ENCODE measurements around the gene SLC4A1AP. TPM values are rescaled to one million over a fixed set of nuclear protein-coding genes. Genes with fewer than 3 reads are reported as not detected.

SLC4A1AP gene
- total RNA-seq, 1 donor from 2014 or later, result 18.7 TPM

DNA sequence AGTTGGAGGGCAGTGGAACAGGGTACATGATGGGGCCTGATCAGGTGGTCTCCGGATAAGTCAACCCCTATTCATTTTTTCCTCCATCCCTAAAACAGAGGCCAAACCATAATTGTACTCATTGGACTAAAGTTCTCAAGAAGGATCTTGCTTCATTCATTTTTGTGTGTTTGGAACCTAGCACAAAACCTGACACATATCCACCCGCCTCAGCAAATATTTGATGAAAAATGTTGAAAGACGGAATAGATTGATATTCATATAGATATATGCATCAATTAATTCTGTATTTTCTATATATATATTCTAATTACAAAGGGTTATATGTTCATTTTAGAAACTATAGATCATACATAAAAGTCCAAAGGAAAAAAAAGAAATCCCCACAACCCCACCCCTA is 21.9 kb downstream of the SLC4A1AP start:
- TF ChIP-seq, protein P1, sequence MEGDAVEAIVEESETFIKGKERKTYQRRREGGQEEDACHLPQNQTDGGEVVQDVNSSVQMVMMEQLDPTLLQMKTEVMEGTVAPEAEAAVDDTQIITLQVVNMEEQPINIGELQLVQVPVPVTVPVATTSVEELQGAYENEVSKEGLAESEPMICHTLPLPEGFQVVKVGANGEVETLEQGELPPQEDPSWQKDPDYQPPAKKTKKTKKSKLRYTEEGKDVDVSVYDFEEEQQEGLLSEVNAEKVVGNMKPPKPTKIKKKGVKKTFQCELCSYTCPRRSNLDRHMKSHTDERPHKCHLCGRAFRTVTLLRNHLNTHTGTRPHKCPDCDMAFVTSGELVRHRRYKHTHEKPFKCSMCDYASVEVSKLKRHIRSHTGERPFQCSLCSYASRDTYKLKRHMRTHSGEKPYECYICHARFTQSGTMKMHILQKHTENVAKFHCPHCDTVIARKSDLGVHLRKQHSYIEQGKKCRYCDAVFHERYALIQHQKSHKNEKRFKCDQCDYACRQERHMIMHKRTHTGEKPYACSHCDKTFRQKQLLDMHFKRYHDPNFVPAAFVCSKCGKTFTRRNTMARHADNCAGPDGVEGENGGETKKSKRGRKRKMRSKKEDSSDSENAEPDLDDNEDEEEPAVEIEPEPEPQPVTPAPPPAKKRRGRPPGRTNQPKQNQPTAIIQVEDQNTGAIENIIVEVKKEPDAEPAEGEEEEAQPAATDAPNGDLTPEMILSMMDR (IDR thresholded peaks at IDR 0.05), result no peak
- no peak for DNase-seq
- Histone ChIP-seq H3K27ac (no peak overlapping the region), H3K4me1 (no peaks in the 10 kb centered on the region), H3K36me3 (peaks cover 70% of the 10 kb centered on the region), H3K9me3 (no peaks in the 10 kb centered on the region), H3K27me3 (no peaks in the 10 kb centered on the region), H3K4me3 (no peak overlapping the region)
- no peak for ATAC-seq
- intact Hi-C loops (cut with DNase I), result no loop called here

DNA sequence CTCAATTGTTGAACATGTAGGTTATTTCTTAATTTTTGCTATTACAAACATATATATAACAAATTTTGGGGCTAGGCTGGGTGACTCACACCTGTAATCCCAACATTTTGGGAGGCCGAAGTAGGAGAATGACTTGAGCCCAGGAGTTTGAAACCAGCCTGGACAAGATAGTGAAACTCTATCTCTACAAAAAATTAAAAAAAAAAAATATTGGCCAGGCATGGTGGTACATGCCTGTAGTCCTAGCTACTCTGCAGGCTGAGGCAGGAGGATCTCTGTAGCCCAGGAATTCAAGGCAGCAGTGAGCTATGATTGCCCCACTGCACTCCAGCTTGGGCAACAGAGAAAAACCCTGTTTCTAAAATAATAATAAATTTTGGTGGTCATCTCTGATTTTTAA is 23.5 kb downstream of the SLC4A1AP start:
- TF ChIP-seq, protein P1 (IDR thresholded peaks at IDR 0.05), result no peak
- DNase-seq (no peak), ATAC-seq (no peak)
- Histone ChIP-seq H3K27ac (no peak overlapping the region), H3K4me3 (no peak overlapping the region), H3K27me3 (no peaks in the 10 kb centered on the region), H3K36me3 (peaks cover 60% of the 10 kb centered on the region), H3K4me1 (no peaks in the 10 kb centered on the region), H3K9me3 (no peaks in the 10 kb centered on the region)
- intact Hi-C loops (cut with DNase I), result no loop called here

DNA sequence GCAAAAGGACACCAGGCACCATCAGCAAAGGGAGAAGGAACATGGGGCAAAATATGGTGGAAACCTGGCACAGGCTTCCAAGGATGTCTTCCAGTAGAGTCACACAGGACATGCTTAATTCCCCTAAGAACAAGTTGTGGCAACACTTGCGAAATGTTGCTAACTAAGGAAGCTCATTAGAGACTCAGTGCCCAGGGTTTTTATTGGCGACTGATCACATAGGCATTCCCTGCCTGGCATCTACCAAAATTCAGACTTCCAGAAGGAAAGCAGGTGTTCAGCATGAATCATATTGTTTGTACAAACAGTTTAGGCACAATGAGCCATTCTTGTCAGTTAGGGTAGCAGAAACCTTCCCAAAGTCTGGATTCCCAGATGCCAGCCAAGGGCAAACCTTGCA is 25.7 kb downstream of the SLC4A1AP start:
- DNase-seq, result no peak
- Histone ChIP-seq H3K36me3 (peaks cover 65% of the 10 kb centered on the region), H3K9me3 (no peaks in the 10 kb centered on the region), H3K4me1 (no peaks in the 10 kb centered on the region), H3K27me3 (no peaks in the 10 kb centered on the region), H3K27ac (no peak overlapping the region), H3K4me3 (no peak overlapping the region)
- TF ChIP-seq, protein P1 (IDR thresholded peaks at IDR 0.05), result no peak
- no peak for ATAC-seq
- intact Hi-C loops (cut with DNase I), result no loop called here

DNA sequence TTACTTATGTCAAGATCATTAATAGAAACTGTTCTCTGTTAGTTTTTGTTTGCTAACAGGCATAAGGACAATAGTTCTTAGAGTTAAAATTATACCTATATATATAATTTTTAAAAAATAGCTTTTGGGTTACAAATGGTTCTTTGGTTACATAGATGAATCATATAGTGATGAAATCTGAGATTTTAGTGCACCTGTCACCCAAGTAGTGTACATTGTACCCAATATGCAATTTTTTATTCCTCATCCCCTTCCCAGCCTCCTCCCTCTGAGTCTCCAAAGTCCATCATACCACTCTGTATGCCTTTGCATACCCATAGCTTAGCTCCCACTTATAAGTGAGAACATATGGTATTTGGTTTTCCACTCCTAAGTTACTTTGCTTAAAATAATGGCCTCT is 26.4 kb downstream of the SLC4A1AP start:
- no peak for DNase-seq
- Histone ChIP-seq H3K4me1 (no peaks in the 10 kb centered on the region), H3K27ac (no peak overlapping the region), H3K9me3 (no peaks in the 10 kb centered on the region), H3K27me3 (no peaks in the 10 kb centered on the region), H3K36me3 (peaks cover 67% of the 10 kb centered on the region), H3K4me3 (no peak overlapping the region)
- ATAC-seq, result no peak
- intact Hi-C loops (cut with DNase I), result no loop called here
- TF ChIP-seq, protein P1 (IDR thresholded peaks at IDR 0.05), result no peak

DNA sequence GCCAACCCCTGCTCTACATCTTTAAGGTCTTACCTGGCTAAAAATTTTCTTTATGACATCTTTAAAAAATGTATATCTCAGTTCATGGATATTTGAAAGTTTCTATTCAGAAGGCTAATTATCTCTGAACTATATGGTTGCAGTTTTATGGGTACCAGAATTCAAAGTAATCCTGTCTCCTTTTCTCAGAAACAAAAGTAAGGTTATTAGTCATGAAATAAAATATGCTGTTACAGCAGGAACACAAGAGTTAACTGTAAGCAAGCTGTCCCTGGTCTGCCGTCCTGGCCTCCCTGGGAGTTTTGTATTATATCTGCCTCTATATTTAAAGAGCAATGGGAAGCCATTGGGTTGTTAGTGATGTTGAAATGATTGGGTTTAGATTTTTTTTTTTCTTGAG is 34.0 kb downstream of the SLC4A1AP start:
- peaks cover 37% of the 10 kb centered on the region for H3K36me3 ChIP-seq

More for the DNA sequence above, 34.0 kb downstream of the SLC4A1AP start:
- no peak for DNase-seq
- Histone ChIP-seq H3K9me3 (no peaks in the 10 kb centered on the region), H3K27ac (no peak overlapping the region), H3K4me1 (peaks cover 4% of the 10 kb centered on the region), H3K4me3 (no peak overlapping the region), H3K27me3 (no peaks in the 10 kb centered on the region)
- ATAC-seq, result no peak
- intact Hi-C loops (cut with DNase I), result no loop called here
- TF ChIP-seq, protein P1 (IDR thresholded peaks at IDR 0.05), result no peak

Measured in upper lobe of right lung (tissue), 1 donor.